Umbilical cord (tissue), 2 donors: ENCODE measurements around the gene AMBRA1. TPM values are rescaled to one million over a fixed set of nuclear protein-coding genes. Genes with fewer than 3 reads are reported as not detected.
A peak's percentile ranks its signal among the peaks of the same experiment; 100 is the strongest.

Experiments used
- DNase-seq: peaks from one replicate; pipeline ENCODE4 v3.0.0-alpha.2; 2015; ENCODE audit warnings: low spot score
- total RNA-seq: library from RNA; depleted of rRNA; stranded (reverse); fragments of >200 nt; gene quantifications from one replicate; pipeline ENCODE4 v1.2.3, GENCODE V29; 2014; ENCODE audit warnings: low replicate concordance; ENCODE audit not compliant: insufficient read depth

Gene AMBRA1
- total RNA-seq, 1 donor from 2014 or later, result 48.6 TPM

- DNase-seq, result no peak
These were observed 117.8 kb downstream of the AMBRA1 start for GRCh38 chr11:46475926-46476545.

GRCh38 chr11:46475051-46475925, 118.5 kb downstream of the AMBRA1 start:
- DNase-seq, result no peak

GRCh38 chr11:46472662-46472994, 121.2 kb downstream of the AMBRA1 start:
- no peak for DNase-seq

- DNase-seq, result no peak
These were observed 121.7 kb downstream of the AMBRA1 start for GRCh38 chr11:46471943-46472661.

- no peak for DNase-seq
These were observed 123.9 kb downstream of the AMBRA1 start for GRCh38 chr11:46469926-46470325.

- no peak for DNase-seq
These were observed 128.1 kb downstream of the AMBRA1 start for GRCh38 chr11:46465683-46466082.

- no peak for DNase-seq
These were observed 130.0 kb downstream of the AMBRA1 start for GRCh38 chr11:46463701-46464421.

GRCh38 chr11:46461461-46461927, 132.3 kb downstream of the AMBRA1 start:
- DNase-seq, result peak; percentile 13

GRCh38 chr11:46458491-46458890, 135.3 kb downstream of the AMBRA1 start:
- DNase-seq, result no peak

GRCh38 chr11:46457659-46458424, 136.0 kb downstream of the AMBRA1 start:
- no peak for DNase-seq

GRCh38 chr11:46457021-46457420, 136.8 kb downstream of the AMBRA1 start:
- no peak for DNase-seq

GRCh38 chr11:46456269-46457001, 137.4 kb downstream of the AMBRA1 start:
- DNase-seq, result no peak

GRCh38 chr11:46455834-46456233, 138.0 kb downstream of the AMBRA1 start:
- DNase-seq, result no peak

- no peak for DNase-seq
These were observed 140.8 kb downstream of the AMBRA1 start for GRCh38 chr11:46452918-46453517.

- no peak for DNase-seq
These were observed 142.1 kb downstream of the AMBRA1 start for GRCh38 chr11:46451759-46452158.

- no peak for DNase-seq
These were observed 142.9 kb downstream of the AMBRA1 start for GRCh38 chr11:46450846-46451477.

GRCh38 chr11:46447544-46447943, 146.3 kb downstream of the AMBRA1 start:
- DNase-seq, result no peak

- DNase-seq, result peak; percentile 28
These were observed 147.7 kb downstream of the AMBRA1 start for GRCh38 chr11:46445920-46446771.
